Breast epithelium (tissue), 3 donors: ENCODE data around the gene CAB39.

Experiments
- POLR2A ChIP-seq: fragments of 450-650 bp; IDR thresholded peaks from one replicate; pipeline ENCODE4 v1.6.1; 2016; ENCODE audit warnings: antibody characterized with exemption, mild to moderate bottlenecking, moderate library complexity
- POLR2AphosphoS5 ChIP-seq, 3 donors: sonication (generic); formaldehyde crosslinking; IDR thresholded peaks; one replicate each; pipeline ENCODE4 v1.6.1; 2017; ENCODE audit warnings: antibody characterized with exemption in 3 of 3
- TF ChIP-seq, protein P1 (sequence below), 3 donors: fragments of 450-650 bp; IDR thresholded peaks; one replicate each; pipeline ENCODE4 v1.5.1; 2016 to 2017; ENCODE audit warnings: antibody characterized with exemption in 3 of 3, mild to moderate bottlenecking in 3 of 3, moderate library complexity in 3 of 3

DNA sequence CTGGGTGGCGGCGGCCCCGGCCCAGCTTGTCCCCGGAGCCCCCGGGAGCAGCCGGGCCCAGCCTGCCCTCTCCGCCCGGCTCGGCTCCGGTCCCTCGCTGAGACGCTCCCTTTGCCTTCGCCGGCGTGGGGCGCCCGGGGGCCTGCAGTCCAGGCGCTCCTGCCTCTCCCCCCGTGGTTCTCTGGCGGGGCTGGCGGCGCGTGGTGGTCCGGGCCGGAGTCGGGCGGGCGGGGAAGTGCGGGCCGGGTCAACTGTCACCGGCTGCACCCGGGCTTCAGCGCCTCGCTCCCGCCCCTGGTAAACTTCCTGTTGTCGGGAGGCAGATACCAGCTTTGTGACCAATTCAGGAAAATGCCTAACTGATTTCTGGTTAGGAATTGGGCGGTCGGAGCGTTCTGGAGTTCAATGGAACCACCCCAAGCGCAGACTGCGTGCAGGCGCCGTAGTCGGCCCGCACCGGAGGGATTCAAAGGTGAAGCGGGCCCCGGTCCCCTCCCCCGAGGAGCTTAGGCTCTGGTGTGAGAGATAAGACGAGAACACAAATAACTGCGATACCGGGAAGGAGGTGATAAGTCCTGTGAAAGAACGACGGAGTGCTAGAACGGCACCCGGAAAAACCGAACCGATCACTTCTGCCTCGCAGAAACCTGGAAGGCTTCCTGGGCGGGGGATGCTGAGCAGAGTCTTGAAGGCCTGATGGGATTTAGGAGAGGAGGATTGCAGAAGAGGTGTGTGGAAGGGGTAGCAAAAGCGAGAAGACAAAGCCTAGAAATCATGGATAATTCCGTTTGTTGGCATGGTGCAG, 891 bp downstream of the CAB39 start:
- TF ChIP-seq, protein P1, sequence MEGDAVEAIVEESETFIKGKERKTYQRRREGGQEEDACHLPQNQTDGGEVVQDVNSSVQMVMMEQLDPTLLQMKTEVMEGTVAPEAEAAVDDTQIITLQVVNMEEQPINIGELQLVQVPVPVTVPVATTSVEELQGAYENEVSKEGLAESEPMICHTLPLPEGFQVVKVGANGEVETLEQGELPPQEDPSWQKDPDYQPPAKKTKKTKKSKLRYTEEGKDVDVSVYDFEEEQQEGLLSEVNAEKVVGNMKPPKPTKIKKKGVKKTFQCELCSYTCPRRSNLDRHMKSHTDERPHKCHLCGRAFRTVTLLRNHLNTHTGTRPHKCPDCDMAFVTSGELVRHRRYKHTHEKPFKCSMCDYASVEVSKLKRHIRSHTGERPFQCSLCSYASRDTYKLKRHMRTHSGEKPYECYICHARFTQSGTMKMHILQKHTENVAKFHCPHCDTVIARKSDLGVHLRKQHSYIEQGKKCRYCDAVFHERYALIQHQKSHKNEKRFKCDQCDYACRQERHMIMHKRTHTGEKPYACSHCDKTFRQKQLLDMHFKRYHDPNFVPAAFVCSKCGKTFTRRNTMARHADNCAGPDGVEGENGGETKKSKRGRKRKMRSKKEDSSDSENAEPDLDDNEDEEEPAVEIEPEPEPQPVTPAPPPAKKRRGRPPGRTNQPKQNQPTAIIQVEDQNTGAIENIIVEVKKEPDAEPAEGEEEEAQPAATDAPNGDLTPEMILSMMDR (IDR thresholded peaks at IDR 0.05): no peak
- TF ChIP-seq POLR2AphosphoS5 (IDR thresholded peaks at IDR 0.05) (no peak), POLR2A (no peak)
